Smooth muscle cell (in vitro differentiated cells): Measurements from ENCODE around the gene GPR146. TPM values are rescaled to one million over a fixed set of nuclear protein-coding genes. Genes with fewer than 3 reads are reported as not detected.

Source experiments
- DNase-seq: peaks from one replicate; lab custom pipeline; 2025; ENCODE audit not compliant: unreplicated experiment; lab: John Stamatoyannopoulos, UW
- H2AFZ ChIP-seq: fragments of 200-600 bp; sonication (generic); 2 replicates; pipeline ENCODE4 v1.6.0; 2016; ENCODE audit warnings: antibody characterized with exemption, low read depth, mild to moderate bottlenecking
- H3F3A ChIP-seq: fragments of 200-600 bp; sonication (generic); 2 replicates; pipeline ENCODE4 v1.6.0; 2017; ENCODE audit warnings: antibody characterized with exemption, low read depth
- H3K27ac ChIP-seq: fragments of 200-600 bp; sonication (generic); 2 replicates; pipeline ENCODE4 v1.5.1; 2016; ENCODE audit warnings: low read depth, mild to moderate bottlenecking
- H3K27me3 ChIP-seq: fragments of 200-600 bp; sonication (generic); 2 replicates; pipeline ENCODE4 v1.6.1; 2016; ENCODE audit warnings: low read depth, mild to moderate bottlenecking
- H3K36me3 ChIP-seq: fragments of 200-600 bp; sonication (generic); 2 replicates; pipeline ENCODE4 v1.5.1; 2016; ENCODE audit warnings: low read depth
- H3K4me1 ChIP-seq: fragments of 200-600 bp; sonication (generic); 2 replicates; pipeline ENCODE4 v1.5.1; 2016; ENCODE audit warnings: low read depth
- H3K4me2 ChIP-seq: fragments of 200-600 bp; sonication (generic); 2 replicates; pipeline ENCODE4 v1.6.0; 2016; ENCODE audit warnings: mild to moderate bottlenecking
- H3K4me3 ChIP-seq: fragments of 200-600 bp; sonication (generic); 2 replicates; pipeline ENCODE4 v1.5.1; 2016; ENCODE audit warnings: mild to moderate bottlenecking
- H3K79me2 ChIP-seq: fragments of 200-600 bp; sonication (generic); 2 replicates; pipeline ENCODE4 v1.6.0; 2016; ENCODE audit warnings: low read depth, mild to moderate bottlenecking
- H3K9ac ChIP-seq: fragments of 200-600 bp; sonication (generic); 2 replicates; pipeline ENCODE4 v1.6.0; 2016; ENCODE audit warnings: low read depth
- H3K9me3 ChIP-seq: fragments of 200-600 bp; sonication (generic); replicated peaks from 2 replicates; pipeline ENCODE4 v1.5.1; 2016; ENCODE audit warnings: low read depth
- H4K20me1 ChIP-seq: fragments of 200-600 bp; sonication (generic); 2 replicates; pipeline ENCODE4 v1.6.0; 2016; ENCODE audit warnings: low read depth
- WGBS: methylation state at CpG from one replicate; pipeline ENCODE4 v1.1.7; 2016; ENCODE audit warnings: low lambda C conversion rate; 5-methylcytosine and 5-hydroxymethylcytosine counted together
- polyA plus RNA-seq: library from polyadenylated mRNA; unstranded; fragments of >200 nt; fragmentation: Nextera tagmentation; extraction: Ambion mirVana; gene quantifications from 2 replicates; pipeline ENCODE4 v1.2.1, GENCODE V29; 2016
- total RNA-seq: library from RNA; depleted of rRNA; stranded (reverse); fragments of >200 nt; gene quantifications from 2 replicates; pipeline ENCODE4 v1.2.3, GENCODE V29; 2014
- TF ChIP-seq, protein P1 (sequence below): fragments of 200-600 bp; sonication (generic); IDR thresholded peaks from 2 replicates; pipeline ENCODE4 v1.5.1; 2017; ENCODE audit warnings: borderline replicate concordance, mild to moderate bottlenecking, antibody characterized with exemption; ENCODE audit not compliant: insufficient read depth, poor library complexity, severe bottlenecking

Gene GPR146
- total and polyA plus RNA-seq, 2 experiments from 2014 or later = 1.8 to 2.2 TPM

DNA sequence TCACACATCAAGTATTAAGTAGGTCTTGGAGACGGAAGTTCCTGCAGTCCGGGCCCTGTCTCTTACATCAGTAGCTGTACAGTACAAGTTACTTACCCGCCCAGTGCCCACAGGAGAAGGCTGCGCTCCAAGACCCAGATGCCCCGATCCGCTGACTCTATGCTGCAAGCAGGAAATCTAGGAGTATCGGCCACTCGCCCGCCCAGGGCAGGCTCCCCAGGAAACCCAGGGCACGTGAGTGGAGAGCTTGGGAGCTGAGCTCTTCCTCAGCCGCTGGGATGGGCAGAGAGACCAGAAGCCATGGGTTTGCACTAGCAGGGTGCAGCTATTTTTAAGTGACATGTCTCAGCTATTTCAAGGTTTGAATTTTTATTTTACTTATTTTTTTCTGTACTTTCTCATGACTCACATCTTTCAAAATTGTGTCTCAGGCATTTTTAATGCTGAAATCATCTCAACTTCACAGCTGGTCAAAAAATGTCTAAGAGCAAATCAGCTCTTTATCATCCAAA is 41.6 kb downstream of the GPR146 start:
- no peak overlapping the region for H3K4me3 ChIP-seq
- H2AFZ ChIP-seq = no peak overlapping the region
- H3K27ac ChIP-seq = peak overlapping the region; percentile 80
- no peaks in the 10 kb centered on the region for H3K9me3 ChIP-seq
- peaks cover 64% of the 10 kb centered on the region for H4K20me1 ChIP-seq
- no peaks in the 10 kb centered on the region for H3K27me3 ChIP-seq
- H3K9ac ChIP-seq = no peak overlapping the region
- peak overlapping the region; percentile 90 for H3K4me2 ChIP-seq
- H3K4me1 ChIP-seq = peaks cover 26% of the 10 kb centered on the region
- DNase-seq = no peak
- H3K79me2 ChIP-seq = no peaks in the 10 kb centered on the region
- no peaks in the 10 kb centered on the region for H3K36me3 ChIP-seq
- 96% methylated on average over 11 of the region's 11 CpGs for WGBS
- TF ChIP-seq, protein P1, sequence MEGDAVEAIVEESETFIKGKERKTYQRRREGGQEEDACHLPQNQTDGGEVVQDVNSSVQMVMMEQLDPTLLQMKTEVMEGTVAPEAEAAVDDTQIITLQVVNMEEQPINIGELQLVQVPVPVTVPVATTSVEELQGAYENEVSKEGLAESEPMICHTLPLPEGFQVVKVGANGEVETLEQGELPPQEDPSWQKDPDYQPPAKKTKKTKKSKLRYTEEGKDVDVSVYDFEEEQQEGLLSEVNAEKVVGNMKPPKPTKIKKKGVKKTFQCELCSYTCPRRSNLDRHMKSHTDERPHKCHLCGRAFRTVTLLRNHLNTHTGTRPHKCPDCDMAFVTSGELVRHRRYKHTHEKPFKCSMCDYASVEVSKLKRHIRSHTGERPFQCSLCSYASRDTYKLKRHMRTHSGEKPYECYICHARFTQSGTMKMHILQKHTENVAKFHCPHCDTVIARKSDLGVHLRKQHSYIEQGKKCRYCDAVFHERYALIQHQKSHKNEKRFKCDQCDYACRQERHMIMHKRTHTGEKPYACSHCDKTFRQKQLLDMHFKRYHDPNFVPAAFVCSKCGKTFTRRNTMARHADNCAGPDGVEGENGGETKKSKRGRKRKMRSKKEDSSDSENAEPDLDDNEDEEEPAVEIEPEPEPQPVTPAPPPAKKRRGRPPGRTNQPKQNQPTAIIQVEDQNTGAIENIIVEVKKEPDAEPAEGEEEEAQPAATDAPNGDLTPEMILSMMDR = no peak
- H3F3A ChIP-seq = no peaks in the 10 kb centered on the region

DNA sequence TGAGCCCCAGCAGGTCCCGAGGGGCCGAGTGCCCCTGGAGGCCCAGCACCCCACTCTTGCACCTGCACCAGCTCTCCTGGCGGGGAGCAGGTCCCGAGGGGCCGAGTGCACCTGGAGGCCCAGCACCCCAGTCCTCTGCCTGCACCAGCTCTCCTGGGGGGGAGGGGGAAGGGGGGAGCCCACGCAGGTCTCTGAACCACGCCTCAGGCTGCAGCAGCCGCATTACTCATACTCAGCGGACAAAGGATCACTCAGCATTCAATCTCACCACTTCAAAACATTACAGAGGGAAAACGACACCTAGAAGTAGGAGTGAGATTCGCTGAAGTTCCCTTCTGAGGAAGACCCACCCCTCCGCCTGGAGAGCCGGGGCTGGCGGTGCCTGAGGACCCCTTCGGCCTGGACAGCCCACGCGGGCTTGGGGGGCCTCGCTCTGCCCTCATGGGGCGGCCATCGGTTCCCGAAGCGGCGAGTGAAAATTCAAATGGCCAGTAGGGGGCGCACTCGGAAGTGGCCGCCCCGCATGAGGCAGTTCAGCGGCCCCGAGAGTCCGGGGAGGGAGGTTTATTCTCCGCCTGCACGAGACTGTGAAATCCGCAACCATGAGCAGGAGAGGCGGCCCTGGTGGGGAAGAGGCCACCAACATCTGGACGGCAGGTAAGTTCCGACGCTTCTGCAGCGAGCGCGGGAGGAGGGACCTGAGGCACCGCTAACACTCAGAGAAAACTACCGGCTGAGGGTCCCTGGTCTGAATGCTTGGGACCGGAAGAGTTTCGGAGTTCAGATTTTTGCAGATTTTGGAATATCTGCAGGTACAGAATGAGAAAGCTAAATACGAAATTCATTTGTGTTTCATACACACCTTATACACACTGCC is 42.5 kb downstream of the GPR146 start:
- Histone ChIP-seq H3K9me3 (no peaks in the 10 kb centered on the region), H3K4me1 (peaks cover 26% of the 10 kb centered on the region), H3F3A (no peaks in the 10 kb centered on the region), H2AFZ (no peak overlapping the region), H3K27ac (peak overlapping the region; percentile 80), H3K4me2 (peak overlapping the region; percentile 90), H3K9ac (peak overlapping the region; percentile 88), H4K20me1 (peaks cover 64% of the 10 kb centered on the region), H3K36me3 (no peaks in the 10 kb centered on the region), H3K27me3 (no peaks in the 10 kb centered on the region), H3K79me2 (no peaks in the 10 kb centered on the region), H3K4me3 (peak overlapping the region; percentile 47)
- DNase-seq = peak; percentile 54
- TF ChIP-seq, protein P1 = peak; percentile 100
- 16% methylated on average over 45 of the region's 45 CpGs for WGBS

DNA sequence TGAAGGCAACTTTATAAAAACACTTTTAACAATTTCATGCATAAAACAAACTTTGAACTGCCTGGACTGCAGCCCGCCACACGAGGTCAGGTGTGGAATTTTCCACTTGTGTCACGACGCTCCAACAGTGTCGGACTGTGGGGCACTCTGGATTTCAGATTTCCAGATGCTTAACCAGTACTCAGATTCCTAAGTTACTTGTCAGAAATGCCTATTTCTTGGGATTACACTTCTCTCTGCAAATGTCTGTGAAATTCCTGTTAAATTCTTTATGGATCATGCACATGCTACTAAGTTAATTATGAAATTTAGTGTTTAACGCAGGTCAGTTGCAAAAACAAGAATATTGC is 43.1 kb downstream of the GPR146 start:
- H2AFZ ChIP-seq = no peak overlapping the region
- no peaks in the 10 kb centered on the region for H3F3A ChIP-seq
- peaks cover 58% of the 10 kb centered on the region for H4K20me1 ChIP-seq
- H3K9me3 ChIP-seq = no peaks in the 10 kb centered on the region
- H3K27ac ChIP-seq = peak overlapping the region; percentile 80
- no peaks in the 10 kb centered on the region for H3K27me3 ChIP-seq
- peak overlapping the region; percentile 90 for H3K4me2 ChIP-seq
- H3K79me2 ChIP-seq = no peaks in the 10 kb centered on the region
- 13% methylated on average over 6 of the region's 6 CpGs for WGBS
- TF ChIP-seq, protein P1 = no peak
- H3K36me3 ChIP-seq = no peaks in the 10 kb centered on the region
- H3K9ac ChIP-seq = peak overlapping the region; percentile 88
- H3K4me3 ChIP-seq = peak overlapping the region; percentile 47
- no peak for DNase-seq
- H3K4me1 ChIP-seq = peaks cover 26% of the 10 kb centered on the region
